Peyer's patch (tissue), 4 donors: ENCODE measurements around the gene INTS6. TPM values are rescaled to one million over a fixed set of nuclear protein-coding genes. Genes with fewer than 3 reads are reported as not detected.

Experiments used
- DNase-seq, 3 donors: peaks; one replicate each; pipeline ENCODE4 v3.0.0-alpha.2; 2017 to 2019
- H3K27ac ChIP-seq, 4 donors: fragments of 200-600 bp; sonication (generic); one replicate each; pipeline ENCODE4 v1.5.1; 2016 to 2019
- H3K27me3 ChIP-seq, 2 donors: fragments of 200-600 bp; sonication (generic); one replicate each; pipeline ENCODE4 v1.5.1; 2019
- H3K36me3 ChIP-seq, 3 donors: fragments of 200-600 bp; sonication (generic); one replicate each; pipeline ENCODE4 v1.5.1; 2016 to 2019
- H3K4me1 ChIP-seq, 4 donors: fragments of 200-600 bp; sonication (generic); one replicate each; pipeline ENCODE4 v1.5.1; 2016 to 2019
- H3K4me3 ChIP-seq, 4 donors: fragments of 200-600 bp; sonication (generic); 1 replicate in 3 of 4; 2 replicates in 1 of 4; pipeline ENCODE4 v1.5.1; 2016 to 2019; ENCODE audit warnings: mild to moderate bottlenecking in 1 of 4
- H3K9me3 ChIP-seq, 4 donors: fragments of 200-600 bp; sonication (generic); one replicate each; pipeline ENCODE4 v1.5.1; 2016 to 2019; ENCODE audit warnings: mild to moderate bottlenecking in 1 of 4
- POLR2A ChIP-seq, 2 donors: fragments of 450-650 bp; IDR thresholded peaks; one replicate each; pipeline ENCODE4 v1.5.1; 2017; ENCODE audit warnings: antibody characterized with exemption in 2 of 2, mild to moderate bottlenecking in 2 of 2, moderate library complexity in 2 of 2
- total RNA-seq, 4 donors: library from RNA; depleted of rRNA; stranded (reverse); fragments of >200 nt; gene quantifications; one replicate each; pipeline ENCODE4 v1.1.0, GENCODE V29; 2016
- TF ChIP-seq, protein P1 (sequence below), 6 experiments: fragments of 450-650 bp in 4 of 6; fragments of 200-600 bp in 2 of 6; sonication (generic) in 1 of 6; IDR thresholded peaks; one replicate each; pipeline ENCODE4 v1.5.1; 2017 to 2019; ENCODE audit warnings: antibody characterized with exemption in 6 of 6, mild to moderate bottlenecking in 3 of 6, moderate library complexity in 1 of 6

Gene INTS6
- total RNA-seq, 4 donors from 2014 or later = 28.9 to 46.4 (median 33.5) TPM

GRCh38 chr13:51336746-51337145 is 116.1 kb downstream of the INTS6 start:
- no peaks in the 10 kb centered on the region for H3K36me3 ChIP-seq
- no peaks in the 10 kb centered on the region for H3K9me3 ChIP-seq
- TF ChIP-seq, protein P1, sequence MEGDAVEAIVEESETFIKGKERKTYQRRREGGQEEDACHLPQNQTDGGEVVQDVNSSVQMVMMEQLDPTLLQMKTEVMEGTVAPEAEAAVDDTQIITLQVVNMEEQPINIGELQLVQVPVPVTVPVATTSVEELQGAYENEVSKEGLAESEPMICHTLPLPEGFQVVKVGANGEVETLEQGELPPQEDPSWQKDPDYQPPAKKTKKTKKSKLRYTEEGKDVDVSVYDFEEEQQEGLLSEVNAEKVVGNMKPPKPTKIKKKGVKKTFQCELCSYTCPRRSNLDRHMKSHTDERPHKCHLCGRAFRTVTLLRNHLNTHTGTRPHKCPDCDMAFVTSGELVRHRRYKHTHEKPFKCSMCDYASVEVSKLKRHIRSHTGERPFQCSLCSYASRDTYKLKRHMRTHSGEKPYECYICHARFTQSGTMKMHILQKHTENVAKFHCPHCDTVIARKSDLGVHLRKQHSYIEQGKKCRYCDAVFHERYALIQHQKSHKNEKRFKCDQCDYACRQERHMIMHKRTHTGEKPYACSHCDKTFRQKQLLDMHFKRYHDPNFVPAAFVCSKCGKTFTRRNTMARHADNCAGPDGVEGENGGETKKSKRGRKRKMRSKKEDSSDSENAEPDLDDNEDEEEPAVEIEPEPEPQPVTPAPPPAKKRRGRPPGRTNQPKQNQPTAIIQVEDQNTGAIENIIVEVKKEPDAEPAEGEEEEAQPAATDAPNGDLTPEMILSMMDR (IDR thresholded peaks at IDR 0.05) = no peak
- TF ChIP-seq POLR2A (IDR thresholded peaks at IDR 0.05) = no peak
- H3K27ac ChIP-seq = no peak overlapping the region
- no peak overlapping the region for H3K4me3 ChIP-seq
- no peaks in the 10 kb centered on the region for H3K4me1 ChIP-seq
- H3K27me3 ChIP-seq = no peaks in the 10 kb centered on the region
- DNase-seq = no peak

DNA sequence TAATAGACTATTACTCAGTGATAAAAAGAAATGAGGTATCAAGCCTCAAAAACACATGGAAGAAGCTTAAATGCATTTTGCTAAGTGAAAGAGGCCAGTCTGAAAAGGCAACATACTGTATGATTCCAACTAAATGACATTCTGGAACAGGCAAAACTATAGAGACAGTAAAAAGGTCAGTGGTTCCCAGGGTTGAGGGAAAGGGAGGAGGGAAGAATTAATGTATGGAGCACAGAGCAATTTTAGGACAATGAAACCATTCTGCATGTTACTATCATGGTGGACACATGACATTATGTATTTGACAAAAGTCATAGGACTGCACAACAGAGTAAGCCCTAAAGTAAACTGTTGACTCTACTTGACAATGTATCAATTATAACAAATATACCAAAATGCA is 119.0 kb downstream of the INTS6 start:
- H3K27me3 ChIP-seq = no peaks in the 10 kb centered on the region
- no peak for DNase-seq
- no peak overlapping the region for H3K4me3 ChIP-seq
- no peaks in the 10 kb centered on the region for H3K36me3 ChIP-seq
- no peak overlapping the region for H3K27ac ChIP-seq
- no peaks in the 10 kb centered on the region for H3K9me3 ChIP-seq
- TF ChIP-seq, protein P1 (IDR thresholded peaks at IDR 0.05) = no peak
- no peak for TF ChIP-seq POLR2A (IDR thresholded peaks at IDR 0.05)
- no peaks in the 10 kb centered on the region for H3K4me1 ChIP-seq

DNA sequence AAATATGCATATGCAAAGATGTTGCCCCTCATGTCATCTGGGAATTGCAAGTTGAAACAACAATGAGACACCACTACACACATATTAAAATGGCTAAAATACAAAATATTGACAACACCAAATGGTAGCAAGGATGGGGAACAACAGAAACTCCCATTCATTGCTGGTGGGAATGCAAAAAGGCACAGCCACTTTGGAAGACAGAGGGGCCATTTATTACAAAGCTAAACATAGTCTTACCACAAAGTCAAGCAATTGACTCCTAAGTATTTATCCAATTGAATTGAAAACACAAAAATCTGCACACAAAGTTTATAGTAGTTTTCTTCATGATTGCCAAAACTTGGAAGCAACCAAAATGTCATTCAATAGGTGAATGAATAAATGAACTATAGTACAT is 119.4 kb downstream of the INTS6 start:
- no peak for DNase-seq
- H3K4me3 ChIP-seq = no peak overlapping the region
- H3K27me3 ChIP-seq = no peaks in the 10 kb centered on the region
- no peak overlapping the region for H3K27ac ChIP-seq
- H3K4me1 ChIP-seq = no peaks in the 10 kb centered on the region
- H3K36me3 ChIP-seq = no peaks in the 10 kb centered on the region
- TF ChIP-seq, protein P1 (IDR thresholded peaks at IDR 0.05) = no peak
- no peak for TF ChIP-seq POLR2A (IDR thresholded peaks at IDR 0.05)
- H3K9me3 ChIP-seq = no peaks in the 10 kb centered on the region

DNA sequence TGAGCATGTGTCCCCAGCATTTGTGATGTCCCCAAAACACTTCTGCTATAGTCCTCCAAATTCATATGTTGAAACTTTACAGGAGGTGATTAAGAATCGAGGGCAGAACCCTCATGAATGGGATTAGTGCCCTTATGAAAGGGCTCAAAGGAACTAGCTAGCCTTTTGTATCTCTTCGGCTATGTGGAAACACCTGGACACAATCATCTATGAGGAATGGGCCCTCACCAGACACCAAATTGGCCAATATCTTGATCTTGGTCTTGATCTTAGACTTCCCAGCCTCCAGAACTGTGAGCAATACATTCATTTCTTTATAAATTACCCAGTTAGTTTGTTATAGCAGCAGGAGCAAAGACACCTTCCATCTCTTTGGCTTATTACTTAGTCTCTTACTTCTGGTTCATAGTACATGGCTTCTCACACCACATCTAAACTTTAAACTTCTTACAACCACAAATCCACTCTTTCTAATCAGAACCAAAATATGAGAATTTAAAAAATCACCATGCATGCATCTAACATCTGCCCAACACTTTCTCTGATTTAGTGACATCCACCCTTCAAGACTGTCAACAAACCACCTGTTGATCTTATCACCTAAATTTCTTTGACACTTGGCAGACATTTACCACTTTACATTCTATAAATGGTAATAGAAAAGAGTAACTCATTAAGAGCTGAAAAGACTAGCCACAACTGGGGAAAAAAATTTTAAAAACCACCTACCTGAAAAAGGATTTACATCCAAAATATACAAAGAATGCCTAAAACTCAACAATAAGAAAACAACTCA is 120.1 kb downstream of the INTS6 start:
- no peaks in the 10 kb centered on the region for H3K4me1 ChIP-seq
- H3K9me3 ChIP-seq = no peaks in the 10 kb centered on the region
- no peak for DNase-seq
- TF ChIP-seq, protein P1 (IDR thresholded peaks at IDR 0.05) = no peak
- no peak for TF ChIP-seq POLR2A (IDR thresholded peaks at IDR 0.05)
- no peaks in the 10 kb centered on the region for H3K27me3 ChIP-seq
- no peak overlapping the region for H3K27ac ChIP-seq
- H3K4me3 ChIP-seq = no peak overlapping the region
- no peaks in the 10 kb centered on the region for H3K36me3 ChIP-seq

- Histone ChIP-seq H3K4me1 (no peaks in the 10 kb centered on the region), H3K27ac (no peak overlapping the region), H3K9me3 (no peaks in the 10 kb centered on the region), H3K4me3 (no peak overlapping the region), H3K27me3 (no peaks in the 10 kb centered on the region), H3K36me3 (no peaks in the 10 kb centered on the region)
- TF ChIP-seq, protein P1 (IDR thresholded peaks at IDR 0.05) = no peak
- TF ChIP-seq POLR2A (IDR thresholded peaks at IDR 0.05) = no peak
- no peak for DNase-seq
These were observed 121.4 kb downstream of the INTS6 start for GRCh38 chr13:51331354-51331861.
